Glutamatergic neuron (in vitro differentiated cells): ENCODE measurements around the gene CDK5RAP3. TPM values are rescaled to one million over a fixed set of nuclear protein-coding genes. Genes with fewer than 3 reads are reported as not detected.

ENCODE experiments used
- DNase-seq: peaks from one replicate; pipeline ENCODE4 v3.0.0; 2022
- H3K27ac Mint-ChIP-seq: one replicate; pipeline ENCODE4 v1.8.0; 2020; ENCODE audit warnings: mild to moderate bottlenecking, mixed read lengths, inconsistent platforms; ENCODE audit not compliant: unreplicated experiment
- H3K27me3 Mint-ChIP-seq: one replicate; pipeline ENCODE4 v1.8.0; 2020; ENCODE audit warnings: mild to moderate bottlenecking, moderate library complexity, mixed read lengths, inconsistent platforms; ENCODE audit not compliant: unreplicated experiment
- H3K36me3 Mint-ChIP-seq: one replicate; pipeline ENCODE4 v1.8.0; 2020; ENCODE audit warnings: mild to moderate bottlenecking, mixed read lengths, inconsistent platforms; ENCODE audit not compliant: unreplicated experiment
- H3K4me1 Mint-ChIP-seq: one replicate; pipeline ENCODE4 v1.8.0; 2020; ENCODE audit warnings: mild to moderate bottlenecking, low read depth, mixed read lengths, inconsistent platforms; ENCODE audit not compliant: unreplicated experiment
- H3K4me3 Mint-ChIP-seq: one replicate; pipeline ENCODE4 v1.8.0; 2020; ENCODE audit warnings: mild to moderate bottlenecking, mixed read lengths, inconsistent platforms; ENCODE audit not compliant: unreplicated experiment
- H3K9me3 Mint-ChIP-seq: one replicate; pipeline ENCODE4 v1.8.0; 2020; ENCODE audit warnings: mild to moderate bottlenecking, moderate library complexity, mixed read lengths, inconsistent platforms; ENCODE audit not compliant: unreplicated experiment
- long read RNA-seq: library from polyadenylated mRNA; unstranded; transcript quantifications from one replicate; pipeline ENCODE4 v2.0.0, GENCODE V29; 2020; ENCODE audit not compliant: unreplicated experiment
- total RNA-seq: library from RNA; stranded (reverse); fragmentation: NEBNext Ultra II Directional; extraction: Animal tissue kit (Norgen Biotek cat#: 25700); gene quantifications from one replicate; pipeline ENCODE4 v1.2.1, GENCODE V29; 2021; ENCODE audit not compliant: unreplicated experiment
- TF ChIP-seq, protein P1 (sequence below): fragments of 200-600 bp; sonication (generic); IDR thresholded peaks from one replicate; pipeline ENCODE4 v1.5.0; 2021; ENCODE audit not compliant: partially characterized antibody, unreplicated experiment

CDK5RAP3 gene, protein sequence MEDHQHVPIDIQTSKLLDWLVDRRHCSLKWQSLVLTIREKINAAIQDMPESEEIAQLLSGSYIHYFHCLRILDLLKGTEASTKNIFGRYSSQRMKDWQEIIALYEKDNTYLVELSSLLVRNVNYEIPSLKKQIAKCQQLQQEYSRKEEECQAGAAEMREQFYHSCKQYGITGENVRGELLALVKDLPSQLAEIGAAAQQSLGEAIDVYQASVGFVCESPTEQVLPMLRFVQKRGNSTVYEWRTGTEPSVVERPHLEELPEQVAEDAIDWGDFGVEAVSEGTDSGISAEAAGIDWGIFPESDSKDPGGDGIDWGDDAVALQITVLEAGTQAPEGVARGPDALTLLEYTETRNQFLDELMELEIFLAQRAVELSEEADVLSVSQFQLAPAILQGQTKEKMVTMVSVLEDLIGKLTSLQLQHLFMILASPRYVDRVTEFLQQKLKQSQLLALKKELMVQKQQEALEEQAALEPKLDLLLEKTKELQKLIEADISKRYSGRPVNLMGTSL
- 196 TPM for total RNA-seq
- long read RNA-seq, transcript CDK5RAP3-231 (12 exons, 2,759 nt), result minor isoform, 9 of 75 reads
- long read RNA-seq, transcript CDK5RAP3-201 (14 exons, 1,866 nt), result major isoform, 51 of 75 reads
- long read RNA-seq, partial matches to known transcripts, result 5 of 75 reads
- long read RNA-seq, other reads (novel, unspliced or antisense), result 8 of 75 reads

DNA sequence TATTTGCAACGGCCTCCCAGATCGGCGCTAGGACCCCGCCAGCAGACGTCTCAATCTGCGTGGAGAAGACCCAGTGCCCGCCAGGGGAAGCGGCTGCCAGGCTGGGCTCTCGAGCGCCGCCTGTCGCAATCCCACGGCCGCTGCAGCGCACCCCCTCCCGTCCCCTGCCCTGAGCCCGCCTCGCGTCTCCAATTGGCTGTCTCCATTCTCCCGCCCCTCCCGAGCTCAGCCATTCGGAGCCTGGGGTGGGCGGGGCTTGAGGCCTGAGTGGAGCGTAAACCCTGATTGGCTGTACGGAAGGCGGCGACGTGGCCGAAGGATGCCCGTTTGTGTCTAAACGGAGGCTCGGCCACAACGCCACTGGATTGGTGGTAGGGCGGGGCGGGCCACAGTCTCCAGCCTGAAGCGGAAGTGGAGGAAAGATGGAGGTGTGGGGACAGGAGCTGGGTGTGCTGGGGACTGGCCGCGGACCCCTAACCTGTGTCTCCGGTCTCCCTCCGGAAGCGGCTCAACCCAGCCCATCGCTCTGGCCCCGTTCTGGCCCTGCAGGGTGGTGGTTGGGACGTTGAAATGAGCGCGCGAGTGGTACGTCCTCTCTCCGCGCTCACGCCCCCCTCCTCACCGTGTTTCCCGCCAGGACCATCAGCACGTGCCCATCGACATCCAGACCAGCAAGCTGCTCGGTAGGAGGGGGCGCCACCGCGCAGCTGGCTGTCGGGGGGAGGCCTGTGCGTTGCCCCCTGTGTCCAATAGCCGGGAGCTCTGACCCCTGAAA is at the start of gene CDK5RAP3:
Gene CDK5RAP3, plus strand, starts transcription at position 389 of the 775 bp plus-strand sequence. Its CDS starts 34 bp downstream, at position 423.
- H3K27me3 Mint-ChIP-seq, result peaks cover 2% of the 10 kb centered on the region
- H3K27ac Mint-ChIP-seq, result peak within 1 kb of the TSS; percentile 79
- no peaks in the 10 kb centered on the region for H3K36me3 Mint-ChIP-seq
- peaks cover 7% of the 10 kb centered on the region for H3K4me1 Mint-ChIP-seq
- H3K9me3 Mint-ChIP-seq, result peaks cover 7% of the 10 kb centered on the region
- TF ChIP-seq, protein P1, sequence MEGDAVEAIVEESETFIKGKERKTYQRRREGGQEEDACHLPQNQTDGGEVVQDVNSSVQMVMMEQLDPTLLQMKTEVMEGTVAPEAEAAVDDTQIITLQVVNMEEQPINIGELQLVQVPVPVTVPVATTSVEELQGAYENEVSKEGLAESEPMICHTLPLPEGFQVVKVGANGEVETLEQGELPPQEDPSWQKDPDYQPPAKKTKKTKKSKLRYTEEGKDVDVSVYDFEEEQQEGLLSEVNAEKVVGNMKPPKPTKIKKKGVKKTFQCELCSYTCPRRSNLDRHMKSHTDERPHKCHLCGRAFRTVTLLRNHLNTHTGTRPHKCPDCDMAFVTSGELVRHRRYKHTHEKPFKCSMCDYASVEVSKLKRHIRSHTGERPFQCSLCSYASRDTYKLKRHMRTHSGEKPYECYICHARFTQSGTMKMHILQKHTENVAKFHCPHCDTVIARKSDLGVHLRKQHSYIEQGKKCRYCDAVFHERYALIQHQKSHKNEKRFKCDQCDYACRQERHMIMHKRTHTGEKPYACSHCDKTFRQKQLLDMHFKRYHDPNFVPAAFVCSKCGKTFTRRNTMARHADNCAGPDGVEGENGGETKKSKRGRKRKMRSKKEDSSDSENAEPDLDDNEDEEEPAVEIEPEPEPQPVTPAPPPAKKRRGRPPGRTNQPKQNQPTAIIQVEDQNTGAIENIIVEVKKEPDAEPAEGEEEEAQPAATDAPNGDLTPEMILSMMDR, result peak; percentile 95
- H3K4me3 Mint-ChIP-seq, result peak within 1 kb of the TSS; percentile 94
- peak; percentile 100 for DNase-seq

DNA sequence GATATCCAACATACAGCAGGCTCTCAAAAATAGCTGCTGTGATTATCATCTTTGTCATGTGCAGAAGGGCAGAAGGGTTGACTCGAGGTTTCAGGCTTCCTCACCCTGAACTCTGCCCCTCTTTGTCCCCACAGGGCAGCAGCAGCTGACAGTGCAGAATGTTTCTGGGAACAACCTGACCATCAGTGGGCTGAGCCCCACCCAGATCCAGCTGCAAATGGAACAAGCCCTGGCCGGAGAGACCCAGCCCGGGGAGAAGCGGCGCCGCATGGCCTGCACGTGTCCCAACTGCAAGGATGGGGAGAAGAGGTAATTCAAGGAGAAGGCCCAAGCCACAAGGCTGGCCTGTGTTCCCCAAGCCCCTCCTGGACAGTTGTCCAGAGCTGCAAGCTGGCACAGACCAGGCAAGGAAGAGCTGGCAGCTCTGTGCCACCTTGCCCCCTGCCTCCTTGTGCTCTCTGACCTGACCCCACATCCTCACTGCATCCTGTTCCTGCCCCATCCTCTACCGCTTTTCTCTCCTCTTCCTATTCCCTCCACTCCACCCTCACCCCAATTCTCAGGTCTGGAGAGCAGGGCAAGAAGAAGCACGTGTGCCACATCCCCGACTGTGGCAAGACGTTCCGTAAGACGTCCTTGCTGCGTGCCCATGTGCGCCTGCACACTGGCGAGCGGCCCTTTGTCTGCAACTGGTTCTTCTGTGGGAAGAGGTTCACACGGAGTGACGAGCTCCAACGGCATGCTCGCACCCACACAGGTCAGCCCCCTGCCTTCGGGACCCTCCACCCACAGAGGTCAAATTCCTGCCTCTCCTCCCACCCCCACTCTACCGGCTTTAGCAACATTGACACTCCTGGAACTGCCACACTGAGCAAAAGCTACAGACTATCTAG is 45.9 kb upstream of the CDK5RAP3 start:
- no peak overlapping the region for H3K27ac Mint-ChIP-seq
- peaks cover 13% of the 10 kb centered on the region for H3K4me1 Mint-ChIP-seq
- peaks cover 9% of the 10 kb centered on the region for H3K36me3 Mint-ChIP-seq
- no peak for DNase-seq
- no peak overlapping the region for H3K4me3 Mint-ChIP-seq
- TF ChIP-seq, protein P1, result no peak
- peaks cover 3% of the 10 kb centered on the region for H3K27me3 Mint-ChIP-seq
- H3K9me3 Mint-ChIP-seq, result peaks cover 3% of the 10 kb centered on the region

DNA sequence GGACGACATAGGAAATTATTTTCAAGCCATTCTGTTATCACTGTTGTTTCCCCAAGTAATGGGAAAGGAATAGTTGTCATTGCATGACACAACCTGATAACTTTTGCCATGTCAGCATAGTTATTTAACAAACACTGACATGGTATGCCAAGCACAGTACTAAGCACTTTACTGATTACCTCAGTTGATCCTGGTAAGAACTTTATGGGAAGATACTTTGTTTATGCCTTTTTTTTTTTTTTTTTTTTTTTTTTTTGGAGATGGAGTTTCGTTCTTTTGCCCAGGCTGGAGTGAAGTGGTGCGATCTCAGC is 45.3 kb upstream of the CDK5RAP3 start:
- no peak overlapping the region for H3K4me3 Mint-ChIP-seq
- no peak overlapping the region for H3K27ac Mint-ChIP-seq
- H3K4me1 Mint-ChIP-seq, result peaks cover 13% of the 10 kb centered on the region
- no peak for DNase-seq
- H3K36me3 Mint-ChIP-seq, result peaks cover 8% of the 10 kb centered on the region
- peaks cover 3% of the 10 kb centered on the region for H3K27me3 Mint-ChIP-seq
- H3K9me3 Mint-ChIP-seq, result peaks cover 3% of the 10 kb centered on the region
- TF ChIP-seq, protein P1, result no peak

GRCh38 chr17:47927821-47928400 is 43.0 kb upstream of the CDK5RAP3 start:
- Mint-ChIP-seq H3K27ac (no peak overlapping the region), H3K4me3 (no peak overlapping the region), H3K4me1 (peaks cover 13% of the 10 kb centered on the region), H3K36me3 (peaks cover 5% of the 10 kb centered on the region), H3K27me3 (peaks cover 5% of the 10 kb centered on the region), H3K9me3 (no peaks in the 10 kb centered on the region)
- DNase-seq, result no peak
- TF ChIP-seq, protein P1, result no peak
